ENCODE data around the gene GSTO1.

GSTO1 gene

DNA sequence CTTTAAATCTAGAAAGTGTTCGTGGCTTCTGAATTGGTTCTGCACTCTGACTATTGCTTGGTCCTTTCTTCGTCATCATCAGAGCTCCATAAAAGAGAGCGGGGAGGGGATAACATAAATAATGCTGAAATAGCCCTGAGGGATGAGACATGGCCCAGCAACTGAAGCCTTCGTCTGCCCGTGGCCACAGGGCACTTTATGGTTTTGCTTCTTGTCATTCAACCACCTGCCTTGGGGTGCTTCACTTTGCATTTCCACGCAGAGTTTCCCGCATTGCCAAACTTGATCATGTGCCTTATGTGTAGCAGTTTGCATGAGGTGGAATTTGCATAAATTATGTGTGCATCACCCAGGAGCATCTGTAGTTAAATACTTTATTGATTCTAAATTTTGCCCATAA lies 30.2 kb downstream of the GSTO1 start (continued):
- TF ChIP-seq ZNF747 (tag by site-specific recombination; IDR thresholded peaks at IDR 0.05) (no peak), ZNF138 (tag by site-specific recombination; IDR thresholded peaks at IDR 0.05; ENCODE audit: borderline replicate concordance) (no peak), ZNF529 (tag by site-specific recombination; IDR thresholded peaks at IDR 0.05; ENCODE audit: insufficient replicate concordance) (no peak), ZNF174 (tag by site-specific recombination; IDR thresholded peaks at IDR 0.05) (no peak)

DNA sequence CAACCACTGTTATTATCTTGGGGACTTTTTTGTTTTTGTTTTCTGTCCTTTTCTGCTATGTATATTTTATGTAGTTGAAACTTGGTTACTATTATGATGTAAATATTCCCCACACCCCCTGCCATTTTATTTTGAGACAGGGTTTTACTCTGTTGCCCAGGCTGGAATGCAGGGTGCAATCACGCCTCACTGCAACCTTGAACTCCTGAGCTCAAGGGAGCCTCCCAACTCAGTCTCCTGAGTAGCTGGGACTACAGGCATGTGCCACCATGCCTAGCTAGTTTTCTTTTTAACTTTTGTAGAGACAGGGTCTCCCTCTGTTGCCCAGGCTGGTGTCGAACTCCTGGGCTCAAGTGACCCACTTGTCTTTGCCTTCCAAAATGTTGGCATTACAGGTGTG lies 32.2 kb downstream of the GSTO1 start:
- CTCF ChIA-PET, result interaction anchor here (0.7 to 2.2 kb wide), 5 partner anchors 11 to 67 kb away, joined by 3 to 20 read pairs (median 5); partner anchors contain the start of gene CFAP58
- no peak overlapping the region for H3K27ac ChIP-seq (ENCODE audit: extremely low read depth, low read depth, low read length)
- H3K9me3 ChIP-seq (ENCODE audit: control insufficient read depth, insufficient read depth, low read depth, low read length), result no peaks in the 10 kb centered on the region
- H3K4me3 ChIP-seq (ENCODE audit: low read depth, low read length), result no peak overlapping the region
- no peaks in the 10 kb centered on the region; the same call in 1 of the 2 replicates for H3K4me1 ChIP-seq (ENCODE audit: control insufficient read depth, insufficient read depth, low read length)
- TF ChIP-seq ZNF132 (tag by site-specific recombination; IDR thresholded peaks at IDR 0.05; ENCODE audit: borderline replicate concordance), result no peak
- no peak for TF ChIP-seq WT1 (tag by site-specific recombination; IDR thresholded peaks at IDR 0.05)
- no peak for TF ChIP-seq KLF8 (tag by site-specific recombination; IDR thresholded peaks at IDR 0.05)
- TF ChIP-seq ZNF600 (tag by site-specific recombination; IDR thresholded peaks at IDR 0.05), result no peak
- TF ChIP-seq ZNF585B (tag by site-specific recombination; IDR thresholded peaks at IDR 0.05), result no peak
- TF ChIP-seq ZNF10 (tag by site-specific recombination; IDR thresholded peaks at IDR 0.05), result no peak
- POLR2A ChIA-PET, result no interaction called here
- no peaks in the 10 kb centered on the region for H3K36me3 ChIP-seq (ENCODE audit: control insufficient read depth in 2 of 2, insufficient read depth in 1 of 2, low read length in 2 of 2)

DNA sequence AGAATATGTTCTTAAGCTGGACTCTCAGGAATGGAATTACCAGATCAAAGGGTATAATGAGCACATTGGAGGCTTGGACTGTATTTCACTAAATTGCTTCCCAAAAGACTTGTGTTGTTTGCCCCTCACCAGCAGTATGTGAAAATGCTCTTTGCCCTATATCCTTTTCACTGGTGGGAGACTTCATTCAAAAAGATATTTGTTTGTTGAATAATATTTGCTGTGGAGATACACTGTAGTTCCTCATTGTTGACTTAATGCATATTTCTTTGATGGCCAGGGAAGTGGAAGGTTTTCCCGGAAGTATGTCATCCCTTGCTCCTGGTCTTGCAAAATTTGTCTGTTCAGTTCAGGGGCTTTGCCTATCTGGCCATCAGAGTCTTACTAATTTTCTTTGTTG lies 33.7 kb downstream of the GSTO1 start:
- Histone ChIP-seq H3K36me3 (ENCODE audit: control insufficient read depth in 2 of 2, insufficient read depth in 1 of 2, low read length in 2 of 2) (no peaks in the 10 kb centered on the region), H3K4me1 (ENCODE audit: control insufficient read depth, insufficient read depth, low read length) (no peaks in the 10 kb centered on the region; the same call in 1 of the 2 replicates), H3K27ac (ENCODE audit: extremely low read depth, low read depth, low read length) (no peak overlapping the region), H3K4me3 (ENCODE audit: low read depth, low read length) (no peak overlapping the region), H3K9me3 (ENCODE audit: control insufficient read depth, insufficient read depth, low read depth, low read length) (no peaks in the 10 kb centered on the region)
- ChIA-PET POLR2A (interaction anchor here (0.7 kb wide), 1 partner anchor 77 kb away, joined by 6 read pairs; no protein-coding TSS in a partner anchor), CTCF (interaction anchor here (0.8 to 14.0 kb wide), 2 partner anchors 17 to 61 kb away, joined by 3 to 289 read pairs; partner anchors contain the start of gene CFAP58)
- TF ChIP-seq SP3 (tag by site-specific recombination; IDR thresholded peaks at IDR 0.05), result no peak
- TF ChIP-seq ZNF701 (tag by site-specific recombination; IDR thresholded peaks at IDR 0.05), result no peak
- TF ChIP-seq, protein P1, sequence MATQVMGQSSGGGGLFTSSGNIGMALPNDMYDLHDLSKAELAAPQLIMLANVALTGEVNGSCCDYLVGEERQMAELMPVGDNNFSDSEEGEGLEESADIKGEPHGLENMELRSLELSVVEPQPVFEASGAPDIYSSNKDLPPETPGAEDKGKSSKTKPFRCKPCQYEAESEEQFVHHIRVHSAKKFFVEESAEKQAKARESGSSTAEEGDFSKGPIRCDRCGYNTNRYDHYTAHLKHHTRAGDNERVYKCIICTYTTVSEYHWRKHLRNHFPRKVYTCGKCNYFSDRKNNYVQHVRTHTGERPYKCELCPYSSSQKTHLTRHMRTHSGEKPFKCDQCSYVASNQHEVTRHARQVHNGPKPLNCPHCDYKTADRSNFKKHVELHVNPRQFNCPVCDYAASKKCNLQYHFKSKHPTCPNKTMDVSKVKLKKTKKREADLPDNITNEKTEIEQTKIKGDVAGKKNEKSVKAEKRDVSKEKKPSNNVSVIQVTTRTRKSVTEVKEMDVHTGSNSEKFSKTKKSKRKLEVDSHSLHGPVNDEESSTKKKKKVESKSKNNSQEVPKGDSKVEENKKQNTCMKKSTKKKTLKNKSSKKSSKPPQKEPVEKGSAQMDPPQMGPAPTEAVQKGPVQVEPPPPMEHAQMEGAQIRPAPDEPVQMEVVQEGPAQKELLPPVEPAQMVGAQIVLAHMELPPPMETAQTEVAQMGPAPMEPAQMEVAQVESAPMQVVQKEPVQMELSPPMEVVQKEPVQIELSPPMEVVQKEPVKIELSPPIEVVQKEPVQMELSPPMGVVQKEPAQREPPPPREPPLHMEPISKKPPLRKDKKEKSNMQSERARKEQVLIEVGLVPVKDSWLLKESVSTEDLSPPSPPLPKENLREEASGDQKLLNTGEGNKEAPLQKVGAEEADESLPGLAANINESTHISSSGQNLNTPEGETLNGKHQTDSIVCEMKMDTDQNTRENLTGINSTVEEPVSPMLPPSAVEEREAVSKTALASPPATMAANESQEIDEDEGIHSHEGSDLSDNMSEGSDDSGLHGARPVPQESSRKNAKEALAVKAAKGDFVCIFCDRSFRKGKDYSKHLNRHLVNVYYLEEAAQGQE (tag by site-specific recombination; IDR thresholded peaks at IDR 0.05), result no peak
- TF ChIP-seq ZNF747 (tag by site-specific recombination; IDR thresholded peaks at IDR 0.05), result no peak
- no peak for TF ChIP-seq ZNF785 (tag by site-specific recombination; IDR thresholded peaks at IDR 0.05)
- TF ChIP-seq ZNF521 (tag by site-specific recombination; IDR thresholded peaks at IDR 0.05), result no peak
- no peak for TF ChIP-seq ZFP37 (tag by site-specific recombination; IDR thresholded peaks at IDR 0.05)
- no peak for TF ChIP-seq ZNF791 (tag by site-specific recombination; IDR thresholded peaks at IDR 0.05)
- no peak for TF ChIP-seq ZNF843 (tag by site-specific recombination; IDR thresholded peaks at IDR 0.05)
- no peak for TF ChIP-seq ZNF560 (tag by site-specific recombination; IDR thresholded peaks at IDR 0.05; ENCODE audit: borderline replicate concordance)
- TF ChIP-seq, protein P2, sequence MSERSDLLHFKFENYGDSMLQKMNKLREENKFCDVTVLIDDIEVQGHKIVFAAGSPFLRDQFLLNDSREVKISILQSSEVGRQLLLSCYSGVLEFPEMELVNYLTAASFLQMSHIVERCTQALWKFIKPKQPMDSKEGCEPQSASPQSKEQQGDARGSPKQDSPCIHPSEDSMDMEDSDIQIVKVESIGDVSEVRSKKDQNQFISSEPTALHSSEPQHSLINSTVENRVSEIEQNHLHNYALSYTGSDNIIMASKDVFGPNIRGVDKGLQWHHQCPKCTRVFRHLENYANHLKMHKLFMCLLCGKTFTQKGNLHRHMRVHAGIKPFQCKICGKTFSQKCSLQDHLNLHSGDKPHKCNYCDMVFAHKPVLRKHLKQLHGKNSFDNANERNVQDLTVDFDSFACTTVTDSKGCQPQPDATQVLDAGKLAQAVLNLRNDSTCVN (tag by site-specific recombination; optimal IDR thresholded peaks at IDR 0.05), result no peak
- TF ChIP-seq ZNF48 (tag by site-specific recombination; IDR thresholded peaks at IDR 0.05), result no peak
- no peak for TF ChIP-seq ZNF596 (tag by site-specific recombination; IDR thresholded peaks at IDR 0.05)
- no peak for TF ChIP-seq ZBTB48 (tag by site-specific recombination; IDR thresholded peaks at IDR 0.05)
- TF ChIP-seq, protein P3, sequence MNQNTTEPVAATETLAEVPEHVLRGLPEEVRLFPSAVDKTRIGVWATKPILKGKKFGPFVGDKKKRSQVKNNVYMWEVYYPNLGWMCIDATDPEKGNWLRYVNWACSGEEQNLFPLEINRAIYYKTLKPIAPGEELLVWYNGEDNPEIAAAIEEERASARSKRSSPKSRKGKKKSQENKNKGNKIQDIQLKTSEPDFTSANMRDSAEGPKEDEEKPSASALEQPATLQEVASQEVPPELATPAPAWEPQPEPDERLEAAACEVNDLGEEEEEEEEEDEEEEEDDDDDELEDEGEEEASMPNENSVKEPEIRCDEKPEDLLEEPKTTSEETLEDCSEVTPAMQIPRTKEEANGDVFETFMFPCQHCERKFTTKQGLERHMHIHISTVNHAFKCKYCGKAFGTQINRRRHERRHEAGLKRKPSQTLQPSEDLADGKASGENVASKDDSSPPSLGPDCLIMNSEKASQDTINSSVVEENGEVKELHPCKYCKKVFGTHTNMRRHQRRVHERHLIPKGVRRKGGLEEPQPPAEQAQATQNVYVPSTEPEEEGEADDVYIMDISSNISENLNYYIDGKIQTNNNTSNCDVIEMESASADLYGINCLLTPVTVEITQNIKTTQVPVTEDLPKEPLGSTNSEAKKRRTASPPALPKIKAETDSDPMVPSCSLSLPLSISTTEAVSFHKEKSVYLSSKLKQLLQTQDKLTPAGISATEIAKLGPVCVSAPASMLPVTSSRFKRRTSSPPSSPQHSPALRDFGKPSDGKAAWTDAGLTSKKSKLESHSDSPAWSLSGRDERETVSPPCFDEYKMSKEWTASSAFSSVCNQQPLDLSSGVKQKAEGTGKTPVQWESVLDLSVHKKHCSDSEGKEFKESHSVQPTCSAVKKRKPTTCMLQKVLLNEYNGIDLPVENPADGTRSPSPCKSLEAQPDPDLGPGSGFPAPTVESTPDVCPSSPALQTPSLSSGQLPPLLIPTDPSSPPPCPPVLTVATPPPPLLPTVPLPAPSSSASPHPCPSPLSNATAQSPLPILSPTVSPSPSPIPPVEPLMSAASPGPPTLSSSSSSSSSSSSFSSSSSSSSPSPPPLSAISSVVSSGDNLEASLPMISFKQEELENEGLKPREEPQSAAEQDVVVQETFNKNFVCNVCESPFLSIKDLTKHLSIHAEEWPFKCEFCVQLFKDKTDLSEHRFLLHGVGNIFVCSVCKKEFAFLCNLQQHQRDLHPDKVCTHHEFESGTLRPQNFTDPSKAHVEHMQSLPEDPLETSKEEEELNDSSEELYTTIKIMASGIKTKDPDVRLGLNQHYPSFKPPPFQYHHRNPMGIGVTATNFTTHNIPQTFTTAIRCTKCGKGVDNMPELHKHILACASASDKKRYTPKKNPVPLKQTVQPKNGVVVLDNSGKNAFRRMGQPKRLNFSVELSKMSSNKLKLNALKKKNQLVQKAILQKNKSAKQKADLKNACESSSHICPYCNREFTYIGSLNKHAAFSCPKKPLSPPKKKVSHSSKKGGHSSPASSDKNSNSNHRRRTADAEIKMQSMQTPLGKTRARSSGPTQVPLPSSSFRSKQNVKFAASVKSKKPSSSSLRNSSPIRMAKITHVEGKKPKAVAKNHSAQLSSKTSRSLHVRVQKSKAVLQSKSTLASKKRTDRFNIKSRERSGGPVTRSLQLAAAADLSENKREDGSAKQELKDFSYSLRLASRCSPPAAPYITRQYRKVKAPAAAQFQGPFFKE (tag by site-specific recombination; IDR thresholded peaks at IDR 0.05; ENCODE audit: borderline replicate concordance), result no peak
- TF ChIP-seq ZNF391 (tag by site-specific recombination; IDR thresholded peaks at IDR 0.05; ENCODE audit: borderline replicate concordance, low read depth), result no peak
